Measurements from ENCODE around the gene PRKCE.

The PRKCE gene

GRCh38 chr2:45674035-45674816, 22.8 kb downstream of the PRKCE start:
- H3K4me3 ChIP-seq (ENCODE audit: low read length): no peak overlapping the region
- TF ChIP-seq CTCF (IDR thresholded peaks at IDR 0.05; ENCODE audit: insufficient read depth, low read depth, low read length, missing control alignments): no peak
- no peak for DNase-seq (ENCODE audit: low read depth)

- no peak overlapping the region for H3K4me3 ChIP-seq (ENCODE audit: low read length)
- no peak for TF ChIP-seq CTCF (IDR thresholded peaks at IDR 0.05; ENCODE audit: insufficient read depth, low read depth, low read length, missing control alignments)
- DNase-seq (ENCODE audit: low read depth): peak; percentile 93
These were observed 23.9 kb downstream of the PRKCE start for GRCh38 chr2:45675263-45675812.

GRCh38 chr2:45676088-45676487, 24.6 kb downstream of the PRKCE start:
- no peak for TF ChIP-seq CTCF (IDR thresholded peaks at IDR 0.05; ENCODE audit: insufficient read depth, low read depth, low read length, missing control alignments)
- no peak for DNase-seq (ENCODE audit: low read depth)
- H3K4me3 ChIP-seq (ENCODE audit: low read length): no peak overlapping the region

- no peak overlapping the region for H3K4me3 ChIP-seq (ENCODE audit: low read length)
- no peak for DNase-seq (ENCODE audit: low read depth)
- no peak for TF ChIP-seq CTCF (IDR thresholded peaks at IDR 0.05; ENCODE audit: insufficient read depth, low read depth, low read length, missing control alignments)
These were observed 27.4 kb downstream of the PRKCE start for GRCh38 chr2:45678791-45679348.

- no peak overlapping the region for H3K4me3 ChIP-seq (ENCODE audit: low read length)
- DNase-seq (ENCODE audit: low read depth): no peak
- TF ChIP-seq CTCF (IDR thresholded peaks at IDR 0.05; ENCODE audit: insufficient read depth, low read depth, low read length, missing control alignments): no peak
These were observed 29.0 kb downstream of the PRKCE start for GRCh38 chr2:45680351-45680967.

- DNase-seq (ENCODE audit: low read depth): peak; percentile 86
- H3K4me3 ChIP-seq (ENCODE audit: low read length): no peak overlapping the region
- no peak for TF ChIP-seq CTCF (IDR thresholded peaks at IDR 0.05; ENCODE audit: insufficient read depth, low read depth, low read length, missing control alignments)
These were observed 30.2 kb downstream of the PRKCE start for GRCh38 chr2:45681675-45682074.
